NCI-H1092 (cell line): ENCODE results near the gene CLPTM1L.

Experiments used
- DNase-seq: peaks from one replicate; lab custom pipeline; 2025; lab: John Stamatoyannopoulos, UW

CLPTM1L gene

DNA sequence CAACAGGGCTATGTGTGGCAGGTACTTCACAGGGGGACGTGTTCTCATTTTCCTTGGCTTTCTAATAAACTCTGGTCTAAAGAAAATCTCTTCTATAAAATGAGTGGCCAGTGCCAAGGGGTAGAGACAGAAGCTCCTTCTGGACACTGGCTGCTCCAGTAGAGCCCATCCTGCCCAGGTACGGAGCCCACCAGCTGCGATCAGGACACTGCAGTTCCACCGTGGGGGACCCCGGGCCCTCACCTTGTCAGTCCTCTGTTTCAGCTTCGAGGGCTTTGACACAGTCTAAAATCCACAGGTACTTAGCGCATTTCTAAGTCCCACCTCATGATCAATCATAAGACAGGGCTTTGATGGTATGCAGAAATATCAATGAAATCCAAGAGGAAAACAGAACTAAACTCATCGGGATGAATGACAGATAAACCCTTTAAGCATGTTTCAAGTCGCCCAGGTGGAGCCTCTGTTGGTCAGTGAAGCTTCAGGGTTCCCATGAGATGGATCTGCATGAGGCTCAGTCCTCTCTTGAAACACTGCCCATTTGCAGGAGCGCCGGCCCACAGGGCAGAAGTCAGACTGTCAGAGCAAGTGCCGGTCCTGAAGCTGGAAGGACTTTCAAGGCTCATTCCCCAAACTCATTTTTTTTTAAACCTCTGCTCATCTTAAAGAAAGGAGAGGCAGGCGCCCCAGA is 29.7 kb downstream of the CLPTM1L start:
- no peak for DNase-seq

DNA sequence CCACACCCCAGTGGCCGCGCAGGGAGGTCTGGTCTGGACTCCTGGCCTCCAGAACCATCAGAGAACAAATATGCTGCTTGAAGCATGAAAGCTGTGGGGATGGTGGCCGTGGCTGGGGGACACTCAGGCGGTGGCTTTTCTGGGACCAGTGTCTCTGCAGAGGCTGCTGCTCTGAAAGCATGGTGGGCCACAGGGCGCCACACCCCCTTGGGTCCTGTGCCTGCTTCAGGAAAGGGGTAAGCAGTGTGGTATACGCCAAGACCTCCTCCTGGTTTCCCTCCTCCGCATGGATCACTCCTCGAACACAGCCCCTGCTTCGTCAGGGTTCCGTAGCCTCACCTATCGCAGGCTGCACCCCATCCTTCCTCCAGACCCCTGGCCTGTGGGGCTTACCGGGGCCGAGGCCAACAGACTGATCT is 30.3 kb downstream of the CLPTM1L start:
- DNase-seq, result no peak

DNA sequence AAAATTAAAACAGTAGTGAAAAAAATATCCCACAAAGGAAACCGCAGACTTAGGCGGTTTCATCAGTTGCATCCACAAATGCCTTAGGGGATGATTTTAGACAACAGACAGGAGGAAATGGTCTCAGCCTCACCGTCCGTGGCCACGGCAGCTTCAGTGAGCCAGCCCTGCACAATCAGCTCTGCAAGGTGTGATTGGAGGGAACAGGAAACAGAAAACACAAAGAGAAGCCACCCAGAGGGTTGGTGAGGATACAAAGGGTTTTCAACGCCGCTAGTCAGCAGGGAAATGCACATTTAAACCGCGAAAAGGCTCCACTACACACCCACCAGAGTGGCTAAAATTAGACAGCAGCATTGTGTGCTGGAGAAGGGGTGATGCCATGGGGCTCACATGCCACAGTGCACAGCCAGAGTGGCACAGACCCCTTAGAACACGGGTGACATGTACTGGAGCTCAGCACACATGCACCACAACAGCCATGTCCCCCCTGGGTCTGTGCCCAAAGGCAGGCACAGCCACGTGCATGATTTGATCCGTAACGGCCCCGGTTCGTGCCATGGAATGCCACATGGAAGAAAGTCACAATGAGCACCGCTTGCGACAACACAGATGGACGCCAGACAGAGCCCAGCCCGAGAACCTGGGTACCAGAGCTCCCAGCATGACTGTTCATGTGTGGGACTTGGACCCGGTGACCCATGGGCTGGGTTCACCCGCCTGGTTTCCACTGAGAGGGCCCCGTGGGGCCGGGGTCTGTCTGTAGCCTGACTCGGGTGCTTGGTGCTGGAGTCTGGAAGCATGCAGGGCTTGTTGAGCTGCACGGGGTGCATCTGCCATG is 31.7 kb downstream of the CLPTM1L start:
- no peak for DNase-seq

DNA sequence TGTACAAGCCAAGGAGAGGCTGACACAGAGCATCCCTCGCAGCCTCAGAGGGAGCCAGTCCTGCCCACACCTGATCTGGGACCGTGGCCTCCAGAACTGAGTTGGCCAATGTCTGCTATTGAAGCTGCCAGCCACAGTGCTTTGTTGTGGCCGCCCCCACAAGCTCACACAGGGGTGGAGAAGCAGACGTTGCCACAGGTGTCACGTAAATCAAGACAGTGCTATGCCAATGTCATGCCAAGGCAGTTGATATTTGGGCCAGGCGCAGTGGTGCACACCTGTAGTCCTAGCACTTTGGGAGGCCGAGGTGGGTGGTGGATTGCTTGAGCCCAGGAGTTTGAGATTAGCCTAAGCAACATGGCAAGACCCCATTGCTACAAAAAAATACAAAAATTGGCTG is 32.7 kb downstream of the CLPTM1L start:
- no peak for DNase-seq

DNA sequence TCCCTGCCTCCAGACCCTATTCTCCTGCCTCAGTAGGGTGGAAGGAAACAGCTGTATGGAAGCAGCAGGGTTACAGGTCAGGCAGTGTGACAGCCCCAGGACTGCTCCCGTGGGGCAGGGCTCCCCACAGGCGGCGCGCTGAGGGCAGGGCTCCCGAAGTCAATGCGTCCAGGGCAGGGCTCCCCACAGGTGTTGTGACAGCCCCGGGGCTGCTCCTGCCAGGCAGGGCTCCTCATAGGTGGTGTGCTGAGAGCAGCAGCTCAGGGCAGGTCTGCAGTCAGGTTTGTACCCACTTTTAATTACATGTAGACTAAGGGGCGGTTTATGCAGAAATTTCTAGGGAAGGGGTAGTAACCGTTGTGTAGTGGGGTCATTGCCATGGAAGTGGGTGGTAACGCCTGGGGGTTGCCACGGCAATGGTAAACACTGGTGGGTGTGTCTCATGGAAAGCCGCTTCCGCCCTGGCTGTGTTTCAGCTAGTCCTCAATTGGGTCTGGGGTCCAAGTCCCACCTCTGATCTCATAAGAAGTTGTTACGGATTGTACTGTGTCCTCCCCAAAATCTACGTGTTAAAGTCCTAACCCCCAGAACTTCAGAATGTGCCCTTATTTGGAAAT is 33.4 kb downstream of the CLPTM1L start:
- DNase-seq, result no peak

DNA sequence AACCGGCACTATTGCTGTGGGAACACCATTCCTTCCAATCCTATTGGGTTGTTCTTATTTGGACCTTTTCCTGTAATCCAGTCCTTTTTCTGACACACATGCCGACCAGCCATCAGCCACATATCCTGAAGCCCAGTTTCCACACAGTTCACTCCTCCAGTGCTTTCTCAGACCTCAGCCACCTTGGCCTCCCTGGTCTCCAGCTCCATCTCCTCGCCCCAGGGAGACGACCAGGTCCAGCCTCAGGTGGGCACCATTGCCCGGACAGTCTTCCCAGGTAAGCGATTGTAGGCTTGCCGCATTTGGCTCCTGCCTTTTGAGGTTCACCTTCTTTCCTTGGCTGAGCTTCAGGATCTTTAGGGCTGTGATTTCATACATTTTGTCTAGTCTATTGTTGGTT is 34.8 kb downstream of the CLPTM1L start:
- DNase-seq, result no peak

DNA sequence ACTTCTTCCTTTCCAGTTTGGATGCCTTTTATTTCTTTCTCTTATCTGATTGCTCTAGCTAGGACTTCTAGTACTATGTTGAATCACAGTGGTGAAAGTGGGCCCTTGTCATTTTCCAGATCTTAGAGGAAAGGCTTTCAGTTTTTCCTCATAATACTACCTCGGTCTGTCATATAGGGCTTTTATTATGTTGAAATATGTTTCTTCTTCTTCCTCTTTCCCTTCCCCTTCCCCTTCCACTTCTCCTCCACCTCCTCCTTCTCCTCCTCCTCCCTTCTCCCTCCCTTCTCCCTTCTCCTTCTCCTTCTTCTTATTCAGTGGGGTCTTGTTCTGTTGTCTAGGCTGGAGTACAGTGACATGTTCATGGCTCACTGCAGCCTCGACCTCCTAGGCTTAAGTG is 40.9 kb downstream of the CLPTM1L start:
- DNase-seq, result no peak

DNA sequence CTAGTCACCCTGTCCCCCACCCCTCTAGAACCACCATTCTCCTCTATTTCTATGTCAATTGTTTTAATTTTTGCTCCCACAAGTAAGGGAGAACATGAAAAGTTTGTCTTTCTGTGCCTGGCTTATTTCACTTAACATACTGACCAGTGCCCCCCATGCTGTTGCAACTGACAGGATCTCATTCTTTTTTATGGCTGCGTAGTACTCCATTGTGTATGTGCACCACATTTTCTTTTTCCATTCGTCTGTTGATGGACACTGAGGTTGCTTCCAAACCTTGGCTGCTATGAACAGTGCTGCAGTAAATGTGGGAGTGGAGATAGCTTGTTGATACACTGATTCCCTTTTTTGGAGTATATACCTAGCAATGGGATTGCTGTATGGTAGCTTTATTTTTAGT is 42.6 kb downstream of the CLPTM1L start:
- no peak for DNase-seq

DNA sequence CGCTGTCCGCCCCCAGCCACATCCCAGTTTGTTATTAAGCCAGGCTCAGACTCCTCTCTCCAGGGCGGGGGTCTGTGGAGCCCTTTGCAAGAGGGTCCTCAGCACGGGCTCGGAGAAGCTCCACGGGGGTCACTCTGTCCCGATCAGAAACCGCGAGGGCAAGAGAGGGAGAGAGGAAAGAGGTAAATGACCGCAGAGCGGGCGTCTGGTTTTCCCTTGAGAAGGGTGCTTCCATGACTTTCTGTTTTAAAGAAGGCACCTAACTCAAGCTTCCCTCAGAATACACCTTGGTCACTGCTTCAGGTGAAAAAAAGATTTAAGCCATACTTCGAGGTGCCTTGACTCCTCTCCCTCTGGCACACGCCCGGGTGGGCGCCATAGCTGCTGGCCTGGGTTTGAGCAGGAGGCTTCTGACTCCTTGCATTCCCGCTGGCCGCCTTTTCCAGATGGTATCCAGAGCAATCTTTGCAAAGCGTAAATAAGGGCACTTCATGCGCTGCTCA is 44.3 kb downstream of the CLPTM1L start:
- no peak for DNase-seq

DNA sequence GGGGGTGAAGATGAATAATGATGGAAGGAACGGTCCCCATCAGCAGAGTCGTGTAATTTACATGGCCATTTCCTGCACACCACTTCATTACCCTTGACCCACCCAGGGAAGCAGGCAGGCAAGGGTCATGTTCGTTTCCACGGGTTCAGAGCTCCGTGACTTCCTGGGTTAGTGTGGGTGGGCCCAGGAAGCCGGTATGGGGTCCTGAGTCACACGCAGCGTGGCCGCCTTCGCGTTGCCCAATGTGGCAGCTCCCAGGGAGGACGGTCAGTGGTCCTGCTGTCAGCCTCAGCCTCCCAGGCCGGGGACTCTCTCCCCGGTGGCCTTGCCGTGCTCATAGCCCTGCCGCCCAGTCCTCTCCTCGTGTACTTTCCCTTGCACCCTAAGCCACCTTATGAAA is 44.9 kb downstream of the CLPTM1L start:
- DNase-seq, result no peak

DNA sequence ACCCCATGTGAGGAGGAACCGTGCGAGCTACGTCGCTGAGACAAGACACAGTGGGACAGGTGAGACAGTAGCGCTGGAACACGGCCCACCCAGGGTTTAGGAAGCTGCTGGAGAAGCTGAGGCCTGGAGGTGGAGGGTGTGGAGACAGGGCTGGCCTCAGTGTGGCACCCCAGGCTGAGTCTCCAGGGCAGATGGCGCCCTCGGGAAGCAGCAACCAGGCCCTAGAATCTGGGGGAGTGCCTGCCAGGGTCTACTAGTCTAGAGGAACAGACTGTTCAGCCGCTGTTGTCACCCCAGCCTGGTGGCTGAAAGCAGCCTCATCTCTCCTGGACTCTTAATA is 45.4 kb downstream of the CLPTM1L start:
- no peak for DNase-seq

DNA sequence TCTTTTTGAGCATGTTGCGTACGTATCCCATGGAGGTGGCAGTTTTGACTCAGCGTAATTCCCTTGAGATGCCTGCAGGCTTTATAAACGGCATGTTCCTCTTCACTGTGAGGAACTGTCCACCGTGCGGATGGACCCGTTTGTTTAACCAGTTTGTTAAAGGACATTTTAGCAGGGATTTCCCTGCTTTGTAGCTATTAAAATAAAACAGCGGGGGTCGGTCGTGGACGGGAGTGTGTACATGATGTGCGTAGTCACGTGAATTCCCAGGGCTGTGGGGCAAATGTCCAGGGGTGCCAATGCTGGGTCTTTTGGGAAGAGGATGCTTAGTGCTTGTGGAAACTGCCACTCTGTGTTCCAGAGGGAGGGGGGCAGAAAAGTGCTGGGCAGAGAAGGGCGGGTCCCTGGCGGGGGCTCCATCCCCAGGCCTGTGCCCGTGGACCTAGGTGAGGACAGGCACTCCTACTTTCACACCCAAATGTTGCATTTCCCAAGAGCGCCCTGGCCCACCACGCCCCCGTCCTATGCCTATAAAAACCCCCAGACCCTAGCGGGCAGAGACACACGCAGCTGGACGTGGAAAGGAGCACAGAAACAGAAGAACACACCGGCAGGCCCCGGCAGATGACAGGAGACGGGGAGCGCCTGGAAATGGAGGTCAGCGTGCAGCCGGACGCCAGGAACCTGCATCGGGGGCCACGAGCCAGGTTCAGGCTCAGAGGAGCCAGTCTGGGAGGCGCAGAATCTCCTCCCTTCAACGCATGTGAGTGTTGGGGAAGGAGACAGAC is 46.0 kb downstream of the CLPTM1L start:
- DNase-seq, result no peak

DNA sequence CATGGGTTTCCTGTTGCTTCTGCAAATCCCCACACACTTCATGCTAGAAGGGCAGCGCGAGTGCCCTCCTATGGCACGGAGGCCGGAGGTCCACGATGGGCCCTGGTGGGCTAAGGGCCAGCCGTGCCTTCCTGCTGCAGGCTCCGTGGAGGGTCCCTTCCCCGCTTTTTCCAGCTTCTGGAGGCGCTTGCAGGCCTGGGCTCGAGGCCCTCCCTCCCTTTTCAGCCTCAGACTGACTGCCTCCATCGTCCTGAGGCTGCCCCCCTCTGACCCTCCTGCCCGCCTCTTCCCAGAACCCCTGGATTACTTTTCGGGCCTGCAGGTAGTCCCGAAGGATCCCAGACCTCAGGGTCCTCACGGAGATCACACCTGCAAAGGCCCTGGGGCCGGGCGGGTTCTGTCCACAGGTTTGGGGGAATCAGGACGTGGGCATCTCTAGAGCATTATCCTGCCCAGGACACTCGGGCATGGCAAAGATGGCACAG is 46.8 kb downstream of the CLPTM1L start:
- DNase-seq, result no peak

DNA sequence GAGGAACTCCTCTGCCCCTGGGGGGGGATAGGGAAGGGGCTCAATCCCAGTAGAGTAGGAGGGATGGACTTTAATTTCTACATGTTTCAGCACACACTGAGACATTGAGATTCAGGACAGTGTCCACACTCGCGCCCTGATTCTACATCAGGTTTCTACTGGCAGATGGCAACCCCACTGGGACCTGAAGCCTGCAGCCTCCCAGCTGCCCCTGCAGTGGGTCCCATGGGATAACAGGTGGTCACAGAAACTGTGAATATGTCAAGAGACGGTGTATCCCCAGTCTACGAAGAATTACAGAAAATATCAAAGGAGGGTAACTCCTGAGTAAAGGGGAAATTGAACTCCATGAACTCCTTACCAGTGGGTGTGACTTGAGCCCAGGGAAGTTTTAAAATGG is 47.7 kb downstream of the CLPTM1L start:
- no peak for DNase-seq

DNA sequence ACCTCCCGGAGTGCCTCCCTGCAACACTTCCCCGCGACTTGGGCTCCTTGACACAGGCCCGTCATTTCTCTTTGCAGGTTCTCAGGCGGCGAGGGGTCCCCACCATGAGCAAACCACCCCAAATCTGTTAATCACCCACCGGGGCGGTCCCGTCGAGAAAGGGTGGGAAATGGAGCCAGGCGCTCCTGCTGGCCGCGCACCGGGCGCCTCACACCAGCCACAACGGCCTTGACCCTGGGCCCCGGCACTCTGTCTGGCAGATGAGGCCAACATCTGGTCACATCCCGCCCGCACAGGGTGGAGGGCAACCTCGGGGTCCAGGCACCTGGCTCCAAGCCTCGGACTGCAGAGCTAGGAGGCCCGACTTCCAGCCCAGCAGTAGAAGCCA is 49.3 kb downstream of the CLPTM1L start:
- DNase-seq, result no peak

DNA sequence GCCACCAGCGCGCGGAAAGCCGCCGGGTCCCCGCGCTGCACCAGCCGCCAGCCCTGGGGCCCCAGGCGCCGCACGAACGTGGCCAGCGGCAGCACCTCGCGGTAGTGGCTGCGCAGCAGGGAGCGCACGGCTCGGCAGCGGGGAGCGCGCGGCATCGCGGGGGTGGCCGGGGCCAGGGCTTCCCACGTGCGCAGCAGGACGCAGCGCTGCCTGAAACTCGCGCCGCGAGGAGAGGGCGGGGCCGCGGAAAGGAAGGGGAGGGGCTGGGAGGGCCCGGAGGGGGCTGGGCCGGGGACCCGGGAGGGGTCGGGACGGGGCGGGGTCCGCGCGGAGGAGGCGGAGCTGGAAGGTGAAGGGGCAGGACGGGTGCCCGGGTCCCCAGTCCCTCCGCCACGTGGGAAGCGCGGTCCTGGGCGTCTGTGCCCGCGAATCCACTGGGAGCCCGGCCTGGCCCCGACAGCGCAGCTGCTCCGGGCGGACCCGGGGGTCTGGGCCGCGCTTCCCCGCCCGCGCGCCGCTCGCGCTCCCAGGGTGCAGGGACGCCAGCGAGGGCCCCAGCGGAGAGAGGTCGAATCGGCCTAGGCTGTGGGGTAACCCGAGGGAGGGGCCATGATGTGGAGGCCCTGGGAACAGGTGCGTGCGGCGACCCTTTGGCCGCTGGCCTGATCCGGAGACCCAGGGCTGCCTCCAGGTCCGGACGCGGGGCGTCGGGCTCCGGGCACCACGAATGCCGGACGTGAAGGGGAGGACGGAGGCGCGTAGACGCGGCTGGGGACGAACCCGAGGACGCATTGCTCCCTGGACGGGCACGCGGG is 49.9 kb downstream of the CLPTM1L start, which contains the start of gene TERT:
Gene TERT, minus strand, starts transcription at position 234 of the 815 bp plus-strand sequence. Its CDS starts 79 bp downstream, at position 155.
- DNase-seq, result no peak

DNA sequence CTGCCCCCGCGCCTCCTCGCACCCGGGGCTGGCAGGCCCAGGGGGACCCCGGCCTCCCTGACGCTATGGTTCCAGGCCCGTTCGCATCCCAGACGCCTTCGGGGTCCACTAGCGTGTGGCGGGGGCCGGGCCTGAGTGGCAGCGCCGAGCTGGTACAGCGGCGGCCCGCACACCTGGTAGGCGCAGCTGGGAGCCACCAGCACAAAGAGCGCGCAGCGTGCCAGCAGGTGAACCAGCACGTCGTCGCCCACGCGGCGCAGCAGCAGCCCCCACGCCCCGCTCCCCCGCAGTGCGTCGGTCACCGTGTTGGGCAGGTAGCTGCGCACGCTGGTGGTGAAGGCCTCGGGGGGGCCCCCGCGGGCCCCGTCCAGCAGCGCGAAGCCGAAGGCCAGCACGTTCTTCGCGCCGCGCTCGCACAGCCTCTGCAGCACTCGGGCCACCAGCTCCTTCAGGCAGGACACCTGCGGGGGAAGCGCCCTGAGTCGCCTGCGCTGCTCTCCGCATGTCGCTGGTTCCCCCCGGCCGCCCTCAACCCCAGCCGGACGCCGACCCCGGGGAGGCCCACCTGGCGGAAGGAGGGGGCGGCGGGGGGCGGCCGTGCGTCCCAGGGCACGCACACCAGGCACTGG is 50.6 kb downstream of the CLPTM1L start:
- no peak for DNase-seq

DNA sequence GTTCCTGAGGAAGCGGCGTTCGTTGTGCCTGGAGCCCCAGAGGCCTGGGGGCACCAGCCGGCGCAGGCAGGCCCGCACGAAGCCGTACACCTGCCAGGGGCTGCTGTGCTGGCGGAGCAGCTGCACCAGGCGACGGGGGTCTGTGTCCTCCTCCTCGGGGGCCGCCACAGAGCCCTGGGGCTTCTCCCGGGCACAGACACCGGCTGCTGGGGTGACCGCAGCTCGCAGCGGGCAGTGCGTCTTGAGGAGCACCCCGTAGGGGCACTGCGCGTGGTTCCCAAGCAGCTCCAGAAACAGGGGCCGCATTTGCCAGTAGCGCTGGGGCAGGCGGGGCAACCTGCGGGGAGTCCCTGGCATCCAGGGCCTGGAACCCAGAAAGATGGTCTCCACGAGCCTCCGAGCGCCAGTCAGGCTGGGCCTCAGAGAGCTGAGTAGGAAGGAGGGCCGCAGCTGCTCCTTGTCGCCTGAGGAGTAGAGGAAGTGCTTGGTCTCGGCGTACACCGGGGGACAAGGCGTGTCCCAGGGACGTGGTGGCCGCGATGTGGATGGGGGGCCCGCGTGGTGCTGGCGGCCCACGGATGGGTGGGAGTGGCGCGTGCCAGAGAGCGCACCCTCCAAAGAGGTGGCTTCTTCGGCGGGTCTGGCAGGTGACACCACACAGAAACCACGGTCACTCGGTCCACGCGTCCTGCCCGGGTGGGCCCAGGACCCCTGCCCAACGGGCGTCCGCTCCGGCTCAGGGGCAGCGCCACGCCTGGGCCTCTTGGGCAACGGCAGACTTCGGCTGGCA is 51.3 kb downstream of the CLPTM1L start:
- DNase-seq, result no peak

DNA sequence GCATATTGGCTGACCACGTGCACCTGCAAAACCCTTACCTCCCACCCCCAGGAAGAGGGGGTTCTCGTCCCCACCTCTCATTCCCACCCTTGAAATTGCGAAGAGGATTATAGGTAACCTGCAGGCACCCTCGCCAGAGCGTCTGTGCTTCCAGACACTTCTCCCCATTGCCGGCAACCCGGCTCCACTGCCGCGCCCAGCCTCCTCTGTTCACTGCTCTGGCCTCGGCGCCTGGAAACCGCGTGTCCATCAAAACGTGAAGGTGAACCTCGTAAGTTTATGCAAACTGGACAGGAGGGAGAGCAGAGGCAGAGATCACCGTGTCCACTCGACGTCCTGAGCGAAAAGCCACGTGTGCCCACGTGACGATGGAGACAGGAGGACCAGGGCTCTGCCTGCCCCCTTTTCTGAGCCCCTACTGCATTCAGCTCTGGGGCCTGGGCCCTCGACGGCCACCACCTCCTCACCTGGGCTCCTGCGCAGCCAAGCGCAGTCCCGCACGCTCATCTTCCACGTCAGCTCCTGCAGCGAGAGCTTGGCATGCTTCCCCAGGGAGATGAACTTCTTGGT is 52.0 kb downstream of the CLPTM1L start:
- no peak for DNase-seq
